NK-92 (cell line): ENCODE measurements around the gene MAP1LC3A.
"Not testable (repeated sequence)": the region's sequence is repeated elsewhere in the genome, so short reads cannot be mapped to it uniquely, and the experiment has no call there.

Source experiments
- DNase-seq: peaks from one replicate; lab custom pipeline; 2025; ENCODE audit not compliant: unreplicated experiment; lab: John Stamatoyannopoulos, UW

The MAP1LC3A gene

GRCh38 chr20:34558320-34559218 lies at the start of gene MAP1LC3A:
TSS of gene MAP1LC3A (plus strand) at chr20:34558718. CDS start at chr20:34558869, 151 bp downstream.
- peak; percentile 71 for DNase-seq

GRCh38 chr20:34510575-34510974 lies 47.9 kb upstream of the MAP1LC3A start:
- no peak for DNase-seq

- no peak for DNase-seq
Observed at GRCh38 chr20:34511891-34512265, 46.6 kb upstream of the MAP1LC3A start.

GRCh38 chr20:34512266-34512954 lies 46.1 kb upstream of the MAP1LC3A start:
- DNase-seq: no peak

- no peak for DNase-seq
Observed at GRCh38 chr20:34512955-34513419, 45.5 kb upstream of the MAP1LC3A start.

GRCh38 chr20:34514034-34514433 lies 44.5 kb upstream of the MAP1LC3A start:
- not testable (repeated sequence) for DNase-seq

GRCh38 chr20:34514897-34515483 lies 43.5 kb upstream of the MAP1LC3A start:
- DNase-seq: no peak

GRCh38 chr20:34515484-34516246 lies 42.9 kb upstream of the MAP1LC3A start:
- DNase-seq: no peak

GRCh38 chr20:34516247-34517113 lies 42.0 kb upstream of the MAP1LC3A start, which contains the start of gene DYNLRB1:
TSS of gene DYNLRB1 (plus strand) at chr20:34516422. CDS start at chr20:34516459, 37 bp downstream.
- DNase-seq: peak; percentile 51

- no peak for DNase-seq
Observed at GRCh38 chr20:34517114-34517505, 41.4 kb upstream of the MAP1LC3A start.

GRCh38 chr20:34518863-34519262 lies 39.7 kb upstream of the MAP1LC3A start:
- not testable (repeated sequence) for DNase-seq

GRCh38 chr20:34519841-34520240 lies 38.7 kb upstream of the MAP1LC3A start:
- not testable (repeated sequence) for DNase-seq

- DNase-seq: no peak
Observed at GRCh38 chr20:34522969-34523871, 35.3 kb upstream of the MAP1LC3A start.

GRCh38 chr20:34524426-34524825 lies 34.1 kb upstream of the MAP1LC3A start:
- no peak for DNase-seq

- no peak for DNase-seq
Observed at GRCh38 chr20:34525342-34525708, 33.2 kb upstream of the MAP1LC3A start.

GRCh38 chr20:34525709-34526416 lies 32.7 kb upstream of the MAP1LC3A start:
- DNase-seq: no peak

- no peak for DNase-seq
Observed at GRCh38 chr20:34526466-34526865, 32.1 kb upstream of the MAP1LC3A start.

- DNase-seq: no peak
Observed at GRCh38 chr20:34527016-34527415, 31.5 kb upstream of the MAP1LC3A start.
